AG09309 (cell line): ENCODE data around the gene RBP4.

Experiments
- DNase-seq: peaks from one replicate; pipeline ENCODE4 v3.0.0-alpha.2; 2010; ENCODE audit warnings: low read depth
- H3K4me3 ChIP-seq: 2 replicates; pipeline ENCODE4 v1.5.1; 2011; ENCODE audit warnings: mild to moderate bottlenecking, low read depth, low read length, moderate library complexity; ENCODE audit not compliant: control insufficient read depth
- TF ChIP-seq, protein P1 (sequence below): IDR thresholded peaks from 2 replicates; pipeline ENCODE4 v1.5.1; 2011; ENCODE audit warnings: mild to moderate bottlenecking, low read depth, low read length, inconsistent platforms; ENCODE audit not compliant: insufficient read depth, control insufficient read depth; ENCODE audit errors: missing control alignments

The RBP4 gene

DNA sequence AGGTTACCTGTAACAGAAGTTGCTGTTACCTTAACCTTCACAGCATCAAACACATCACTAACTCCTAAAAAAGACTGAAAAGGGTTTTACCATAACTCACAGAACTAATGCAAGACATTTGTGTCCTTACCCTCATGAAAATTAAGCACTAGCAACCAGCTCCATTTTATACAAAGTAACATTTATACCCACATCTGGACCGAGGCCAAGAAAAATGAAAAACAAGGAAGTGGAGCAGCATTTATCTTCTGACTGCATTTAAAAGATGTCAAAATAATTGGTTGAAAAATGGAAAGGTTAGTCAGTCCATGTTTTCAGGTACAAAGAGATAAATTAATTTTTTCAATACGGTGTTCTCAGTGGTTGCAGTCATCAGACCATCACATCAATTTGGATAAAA is 3.1 kb upstream of the RBP4 start:
- DNase-seq, result no peak
- TF ChIP-seq, protein P1, sequence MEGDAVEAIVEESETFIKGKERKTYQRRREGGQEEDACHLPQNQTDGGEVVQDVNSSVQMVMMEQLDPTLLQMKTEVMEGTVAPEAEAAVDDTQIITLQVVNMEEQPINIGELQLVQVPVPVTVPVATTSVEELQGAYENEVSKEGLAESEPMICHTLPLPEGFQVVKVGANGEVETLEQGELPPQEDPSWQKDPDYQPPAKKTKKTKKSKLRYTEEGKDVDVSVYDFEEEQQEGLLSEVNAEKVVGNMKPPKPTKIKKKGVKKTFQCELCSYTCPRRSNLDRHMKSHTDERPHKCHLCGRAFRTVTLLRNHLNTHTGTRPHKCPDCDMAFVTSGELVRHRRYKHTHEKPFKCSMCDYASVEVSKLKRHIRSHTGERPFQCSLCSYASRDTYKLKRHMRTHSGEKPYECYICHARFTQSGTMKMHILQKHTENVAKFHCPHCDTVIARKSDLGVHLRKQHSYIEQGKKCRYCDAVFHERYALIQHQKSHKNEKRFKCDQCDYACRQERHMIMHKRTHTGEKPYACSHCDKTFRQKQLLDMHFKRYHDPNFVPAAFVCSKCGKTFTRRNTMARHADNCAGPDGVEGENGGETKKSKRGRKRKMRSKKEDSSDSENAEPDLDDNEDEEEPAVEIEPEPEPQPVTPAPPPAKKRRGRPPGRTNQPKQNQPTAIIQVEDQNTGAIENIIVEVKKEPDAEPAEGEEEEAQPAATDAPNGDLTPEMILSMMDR, result no peak
- H3K4me3 ChIP-seq, result no peak overlapping the region

DNA sequence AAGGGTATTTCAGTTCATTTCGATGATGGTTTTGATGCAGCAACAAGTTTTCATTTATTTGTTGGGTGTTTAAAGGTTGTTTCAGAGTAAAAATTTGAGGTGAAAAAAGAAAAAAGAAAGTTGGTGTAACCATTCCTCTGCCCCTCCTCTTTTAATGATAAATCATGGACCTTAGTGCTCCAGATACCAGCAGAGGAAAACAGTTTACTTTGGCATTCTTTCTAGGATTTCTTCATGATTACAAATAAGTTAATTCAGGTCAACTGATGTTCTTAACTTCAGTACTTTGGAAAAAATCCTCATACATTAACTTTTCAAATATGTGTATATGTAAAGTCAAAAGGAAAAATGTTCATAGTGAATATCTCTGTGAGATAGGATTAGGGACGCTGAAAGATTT is 2.0 kb upstream of the RBP4 start:
- DNase-seq, result no peak
- no peak overlapping the region for H3K4me3 ChIP-seq
- TF ChIP-seq, protein P1, result no peak

DNA sequence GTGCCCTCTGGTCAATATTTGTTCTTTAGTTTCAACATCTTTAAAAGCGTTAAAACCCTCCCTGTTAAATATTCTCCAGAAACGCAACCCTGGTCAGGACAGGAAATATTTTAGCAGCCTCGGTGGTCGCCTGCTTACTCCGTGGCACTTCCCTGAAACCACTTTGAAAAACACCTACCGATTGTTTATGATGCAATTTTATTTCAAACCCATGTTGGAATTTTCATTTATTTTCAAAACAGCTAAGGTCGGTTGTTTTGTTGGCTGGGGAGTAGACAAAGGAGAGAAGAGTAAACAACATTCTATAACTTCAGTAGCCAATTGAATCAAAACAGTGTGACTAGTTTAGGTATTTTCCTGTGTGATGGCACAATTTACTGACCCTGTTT is 733 bp upstream of the RBP4 start:
- no peak for DNase-seq
- H3K4me3 ChIP-seq, result no peak overlapping the region
- TF ChIP-seq, protein P1, result no peak

DNA sequence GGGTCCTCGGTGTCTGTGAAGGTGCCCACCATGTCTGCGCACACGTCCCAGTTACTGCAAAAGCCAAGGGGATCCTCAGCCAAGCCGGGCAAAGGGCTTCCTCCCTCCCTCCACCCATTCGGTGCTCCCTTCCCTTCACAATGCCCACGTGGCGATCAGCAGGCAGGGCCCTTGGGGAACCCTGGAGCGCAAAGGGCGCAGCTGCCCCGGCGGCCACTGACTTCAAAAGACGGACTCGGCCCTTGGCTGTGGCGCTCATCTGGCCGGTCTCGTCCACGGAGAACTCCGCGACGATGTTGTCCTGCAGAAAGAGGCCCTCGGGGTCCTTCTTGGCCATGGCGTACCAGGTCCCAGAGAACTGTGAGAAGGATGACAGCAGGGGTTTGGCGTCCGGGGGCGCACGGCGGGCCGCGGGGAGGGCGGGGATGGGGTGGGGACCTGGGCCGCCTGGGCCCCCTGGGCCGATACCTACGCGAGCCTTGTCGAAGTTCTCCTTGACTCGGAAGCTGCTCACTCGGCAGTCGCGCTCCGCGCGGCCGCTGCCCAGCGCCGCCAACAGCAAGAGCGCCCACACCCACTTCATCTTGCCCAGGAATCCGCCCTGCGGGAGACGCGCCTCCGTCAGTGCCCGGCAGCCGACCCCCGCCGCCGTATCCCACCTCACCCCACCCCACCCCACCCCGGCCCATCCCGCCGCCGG is 439 bp downstream of the RBP4 start:
- TF ChIP-seq, protein P1, result no peak
- no peak overlapping the region for H3K4me3 ChIP-seq
- DNase-seq, result peak; percentile 4

DNA sequence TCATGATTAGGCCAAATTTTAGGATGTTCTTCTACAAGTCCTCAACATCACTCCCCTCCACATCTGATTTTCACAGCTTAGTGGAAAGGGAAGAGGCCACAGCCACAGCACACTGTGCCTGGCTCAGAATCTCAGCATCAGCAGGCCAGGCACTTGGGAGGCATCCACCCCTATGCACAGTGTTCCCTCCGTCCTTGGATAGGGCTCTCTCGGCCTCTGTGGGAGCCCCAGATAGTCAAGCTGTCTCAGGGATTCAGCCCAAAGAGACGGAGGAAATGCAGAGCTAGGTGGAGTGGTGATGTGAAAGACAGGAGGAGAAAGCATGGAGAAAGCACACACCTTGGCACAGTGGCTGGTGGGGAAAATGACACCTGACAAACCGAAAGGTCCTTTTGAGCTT is 1.3 kb downstream of the RBP4 start:
- DNase-seq, result no peak
- H3K4me3 ChIP-seq, result no peak overlapping the region
- TF ChIP-seq, protein P1, result no peak

DNA sequence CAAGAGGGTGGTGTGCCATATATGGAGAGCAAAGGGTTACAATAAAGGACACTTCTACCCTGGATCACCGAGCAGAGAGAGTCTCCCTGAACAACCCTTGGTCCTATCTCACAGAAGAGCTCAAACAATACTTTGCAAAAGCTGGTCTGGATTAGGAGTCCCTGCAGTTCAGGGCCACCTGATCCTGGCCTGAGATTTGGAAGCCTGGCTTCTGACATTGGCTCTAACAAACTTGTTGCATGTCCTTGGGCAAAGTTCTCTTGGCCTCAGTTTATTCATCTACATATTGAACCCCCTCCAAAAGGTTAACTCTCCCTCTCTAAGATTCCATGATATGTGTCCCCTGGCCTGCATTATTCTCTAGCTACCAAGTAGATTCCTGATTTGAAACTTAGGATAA is 1.7 kb downstream of the RBP4 start:
- no peak overlapping the region for H3K4me3 ChIP-seq
- DNase-seq, result no peak
- TF ChIP-seq, protein P1, result no peak
